GM13977 (cell line): ENCODE data around the gene CRKL.

Experiments
- DNase-seq: peaks from one replicate; pipeline ENCODE4 v3.0.0; 2012; ENCODE audit warnings: low spot score
- CTCF ChIP-seq: IDR thresholded peaks from 2 replicates; pipeline ENCODE4 v1.5.1; 2012; ENCODE audit warnings: mild to moderate bottlenecking, control low read depth; ENCODE audit not compliant: insufficient read depth; ENCODE audit errors: extremely low read depth, missing control alignments
- in situ Hi-C: fragments of 300-500 bp; cut with MboI; formaldehyde crosslinking; loops from one replicate; pipeline ENCODE4 v1.12.0; 2022; ENCODE audit warnings: low sequenced_read_pairs, low pct_unique_long_range_greater_than_20kb, mixed read lengths, inconsistent platforms; ENCODE audit not compliant: unreplicated experiment

The CRKL gene

DNA sequence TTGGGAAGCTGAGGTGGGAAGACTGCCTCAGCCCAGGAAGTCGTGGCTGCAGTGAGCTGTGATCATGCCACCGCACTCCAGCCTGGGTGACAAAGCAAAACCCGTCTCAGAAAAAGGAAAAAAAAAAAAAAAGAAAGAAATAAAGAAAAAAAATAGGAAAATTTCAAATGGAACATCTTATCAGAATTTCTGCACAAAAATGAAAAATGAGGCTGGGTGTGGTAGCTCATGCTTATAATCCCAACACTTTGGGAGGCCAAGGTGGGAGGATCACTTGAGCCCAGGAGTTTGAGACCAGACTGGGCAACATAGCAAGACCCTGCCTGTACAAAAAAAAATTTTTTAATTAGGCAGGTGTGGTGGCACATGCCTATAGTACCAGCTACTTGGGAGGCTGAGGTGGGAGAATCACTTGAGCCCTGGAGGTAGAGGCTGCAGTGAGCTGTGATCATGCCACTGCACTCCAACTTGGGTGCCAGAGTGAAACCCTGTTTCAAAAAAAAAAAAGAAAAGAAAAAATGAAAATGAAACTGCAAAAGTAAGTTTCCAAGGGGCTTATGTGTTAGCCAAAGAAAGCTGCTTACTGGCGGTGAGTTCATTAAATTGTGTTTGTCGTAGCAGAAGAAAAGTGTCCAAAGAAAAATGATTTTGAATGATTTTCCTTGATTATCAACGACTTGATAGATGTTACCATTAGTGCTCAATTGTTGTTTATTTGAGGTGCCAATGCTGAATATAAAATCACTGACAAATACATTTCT is 7.5 kb upstream of the CRKL start:
- in situ Hi-C loops = no loop called here
- TF ChIP-seq CTCF = no peak
- no peak for DNase-seq

DNA sequence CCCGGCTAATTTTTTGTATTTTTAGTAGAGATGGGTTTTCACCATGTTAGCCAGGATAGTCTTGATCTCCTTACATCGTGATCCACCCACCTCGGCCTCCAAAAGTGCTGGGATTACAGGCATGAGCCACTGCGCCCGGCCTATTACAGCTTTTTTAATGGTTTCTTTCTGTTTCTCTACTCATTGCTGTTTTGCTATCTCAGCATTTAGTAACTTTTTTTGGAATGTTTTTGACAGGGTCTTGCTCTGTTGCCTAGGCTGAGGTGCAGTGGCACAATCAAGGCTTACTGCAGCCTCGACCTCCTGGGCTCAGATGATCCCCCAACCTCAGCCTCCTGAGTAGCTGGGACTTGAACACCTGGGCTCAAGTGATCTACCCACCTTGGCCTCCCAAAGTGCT is 4.7 kb upstream of the CRKL start:
- in situ Hi-C loops = no loop called here
- TF ChIP-seq CTCF = no peak
- no peak for DNase-seq

DNA sequence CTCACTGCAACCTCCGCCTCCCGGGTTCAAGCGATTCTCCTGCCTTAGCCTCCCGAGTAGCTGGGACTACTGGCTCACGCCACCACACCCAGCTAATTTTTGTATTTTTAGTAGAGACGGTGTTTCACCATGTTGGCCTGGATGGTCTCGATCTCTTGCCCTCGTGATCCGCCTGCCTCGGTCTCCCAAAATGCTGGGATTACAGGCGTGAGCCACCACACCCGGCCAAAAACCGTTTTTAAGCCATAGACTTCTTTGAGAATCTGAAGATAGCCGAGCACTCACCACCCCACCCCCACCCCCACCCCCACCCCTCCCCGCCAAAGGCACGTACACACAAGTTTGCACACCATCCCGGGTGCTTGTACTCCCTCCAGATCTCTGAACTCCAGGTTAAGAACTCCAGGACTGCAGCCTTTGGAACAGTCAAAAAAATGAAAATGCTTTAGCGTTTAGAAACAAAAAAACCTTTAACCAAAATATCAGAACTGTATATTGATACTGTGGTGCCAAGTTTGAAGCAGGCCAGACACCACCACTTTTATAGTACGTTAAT is 1.5 kb downstream of the CRKL start:
- TF ChIP-seq CTCF = no peak
- in situ Hi-C loops = no loop called here
- no peak for DNase-seq

GRCh38 chr22:20919718-20920117 is 2.5 kb downstream of the CRKL start:
- DNase-seq = no peak
- TF ChIP-seq CTCF = no peak
- in situ Hi-C loops = no loop called here

GRCh38 chr22:20920881-20921203 is 3.6 kb downstream of the CRKL start:
- no peak for DNase-seq
- in situ Hi-C loops = no loop called here
- no peak for TF ChIP-seq CTCF

DNA sequence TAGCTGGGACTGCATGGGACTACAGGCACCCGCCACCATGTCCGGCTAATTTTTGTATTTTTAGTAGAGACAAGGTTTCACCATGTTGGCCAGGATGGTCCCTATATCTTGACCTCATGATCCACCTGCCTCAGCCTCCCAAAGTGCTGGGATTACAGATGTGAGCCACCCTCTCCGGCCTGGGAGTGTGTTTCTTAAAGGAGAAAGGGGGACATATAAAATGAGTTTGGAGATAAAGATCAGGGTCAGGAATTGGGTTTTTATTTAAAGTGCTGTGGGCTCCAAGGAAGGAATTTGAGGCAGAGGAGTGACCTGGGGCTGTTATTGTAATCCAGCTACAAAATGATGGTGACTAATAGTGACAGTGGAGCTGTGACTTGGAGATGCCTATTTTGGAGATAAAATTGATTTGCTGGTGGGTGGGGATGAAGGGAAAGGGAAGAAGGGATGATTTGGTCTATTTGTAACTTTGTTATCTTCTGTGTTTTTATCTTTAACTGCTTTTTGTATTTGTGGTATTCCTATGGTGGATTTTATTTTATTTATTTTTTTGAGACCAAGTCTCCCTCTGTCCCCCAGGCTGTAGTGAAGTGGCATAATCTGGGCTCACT is 5.0 kb downstream of the CRKL start:
- no peak for DNase-seq
- TF ChIP-seq CTCF = no peak
- in situ Hi-C loops = no loop called here

GRCh38 chr22:20926243-20926642 is 9.0 kb downstream of the CRKL start:
- in situ Hi-C loops = no loop called here
- TF ChIP-seq CTCF = no peak
- DNase-seq = no peak
